ENCODE measurements around the gene CYP2C19.

DNA sequence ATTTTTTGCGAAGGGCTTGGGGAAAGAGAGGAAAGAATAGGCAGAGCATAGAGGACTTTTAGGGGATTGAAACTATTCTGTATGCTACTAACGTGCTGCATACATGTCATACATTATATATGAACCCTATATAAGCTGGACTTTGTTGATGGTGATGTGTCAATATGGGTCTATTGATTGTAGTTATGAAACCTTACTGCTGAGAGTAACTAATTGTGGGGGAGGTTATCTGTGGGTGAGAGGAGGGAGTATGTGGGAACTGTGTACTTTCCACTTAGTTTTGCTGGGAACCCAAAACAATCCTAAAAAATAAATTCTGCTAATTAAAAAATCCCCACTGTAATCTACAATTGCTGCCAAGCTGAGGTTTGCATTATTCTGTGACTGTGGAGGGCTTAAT is 15.3 kb upstream of the CYP2C19 start:
- TF ChIP-seq EZH2phosphoT487 (IDR thresholded peaks at IDR 0.05; ENCODE audit: low read depth) = no peak
- TF ChIP-seq, protein P1, sequence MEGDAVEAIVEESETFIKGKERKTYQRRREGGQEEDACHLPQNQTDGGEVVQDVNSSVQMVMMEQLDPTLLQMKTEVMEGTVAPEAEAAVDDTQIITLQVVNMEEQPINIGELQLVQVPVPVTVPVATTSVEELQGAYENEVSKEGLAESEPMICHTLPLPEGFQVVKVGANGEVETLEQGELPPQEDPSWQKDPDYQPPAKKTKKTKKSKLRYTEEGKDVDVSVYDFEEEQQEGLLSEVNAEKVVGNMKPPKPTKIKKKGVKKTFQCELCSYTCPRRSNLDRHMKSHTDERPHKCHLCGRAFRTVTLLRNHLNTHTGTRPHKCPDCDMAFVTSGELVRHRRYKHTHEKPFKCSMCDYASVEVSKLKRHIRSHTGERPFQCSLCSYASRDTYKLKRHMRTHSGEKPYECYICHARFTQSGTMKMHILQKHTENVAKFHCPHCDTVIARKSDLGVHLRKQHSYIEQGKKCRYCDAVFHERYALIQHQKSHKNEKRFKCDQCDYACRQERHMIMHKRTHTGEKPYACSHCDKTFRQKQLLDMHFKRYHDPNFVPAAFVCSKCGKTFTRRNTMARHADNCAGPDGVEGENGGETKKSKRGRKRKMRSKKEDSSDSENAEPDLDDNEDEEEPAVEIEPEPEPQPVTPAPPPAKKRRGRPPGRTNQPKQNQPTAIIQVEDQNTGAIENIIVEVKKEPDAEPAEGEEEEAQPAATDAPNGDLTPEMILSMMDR (IDR thresholded peaks at IDR 0.05; ENCODE audit: low read depth, low read length) = no peak
